Panc1 (cell line): Measurements from ENCODE around the gene CDKN1C. TPM values are rescaled to one million over a fixed set of nuclear protein-coding genes. Genes with fewer than 3 reads are reported as not detected.

ENCODE experiments used
- ATAC-seq: fragments of 200-7000 bp; cut with Tn5 transposase; 2 replicates; pipeline ENCODE4 v1.9.1; 2020; ENCODE audit warnings: mild to moderate bottlenecking, moderate library complexity
- BruUV-seq: library from RNA; stranded (reverse); fragments of 400-500 nt; replicated peaks from 2 replicates; lab custom pipeline; 2021; lab: Mats Ljungman, UMichigan
- CTCF ChIA-PET: fragments of 300-600 bp; sonication (Branson Sonifier 250); formaldehyde crosslinking; loops from one replicate; lab custom pipeline; 2022; ENCODE audit warnings: antibody characterized with exemption; lab: Charles Lee
- POLR2A ChIA-PET: fragments of 300-600 bp; sonication (Branson Sonifier 250); formaldehyde crosslinking; loops from one replicate; lab custom pipeline; 2022; ENCODE audit warnings: antibody characterized with exemption; lab: Charles Lee
- DNase-seq: peaks from one replicate; pipeline ENCODE4 v3.0.0-alpha.2; 2010; ENCODE audit warnings: low read depth, low spot score
- H3K27ac ChIP-seq: 2 replicates; pipeline ENCODE4 v1.5.1; 2011; ENCODE audit warnings: mild to moderate bottlenecking, low read length, inconsistent platforms
- H3K27me3 ChIP-seq: fragments of 200-500 bp; sonication (Bioruptor generic); 2 replicates; pipeline ENCODE4 v1.6.0; 2014; ENCODE audit warnings: low read length, inconsistent platforms; ENCODE audit not compliant: control insufficient read depth, insufficient read depth
- H3K36me3 ChIP-seq: fragments of 200-500 bp; sonication (Bioruptor generic); 2 replicates; pipeline ENCODE4 v1.5.1; 2014; ENCODE audit warnings: inconsistent platforms, mild to moderate bottlenecking, low read length, moderate library complexity; ENCODE audit not compliant: control insufficient read depth, insufficient read depth
- H3K4me1 ChIP-seq: 2 replicates; pipeline ENCODE4 v1.5.1; 2011; ENCODE audit warnings: inconsistent platforms, mild to moderate bottlenecking, low read length, moderate library complexity; ENCODE audit not compliant: control insufficient read depth, insufficient read depth
- H3K4me3 ChIP-seq, 2 experiments: 2 replicates each; pipeline ENCODE4 v1.5.1; 2011 to 2012; ENCODE audit warnings: low read depth in 2 of 2, low read length in 2 of 2, mild to moderate bottlenecking in 2 of 2, inconsistent platforms in 1 of 2, moderate library complexity in 1 of 2
- H3K9me3 ChIP-seq: fragments of 200-500 bp; sonication (Bioruptor generic); 2 replicates; pipeline ENCODE4 v1.5.1; 2014; ENCODE audit warnings: low read depth, mild to moderate bottlenecking, inconsistent platforms, low read length, moderate library complexity; ENCODE audit not compliant: control insufficient read depth, insufficient read depth
- POLR2AphosphoS5 ChIP-seq: IDR thresholded peaks from 2 replicates; pipeline ENCODE4 v1.6.1; 2012; ENCODE audit warnings: mild to moderate bottlenecking, low read depth, low read length, moderate library complexity
- SIN3A ChIP-seq: IDR thresholded peaks from 2 replicates; pipeline ENCODE4 v1.6.1; 2012; ENCODE audit warnings: low read depth, mild to moderate bottlenecking, low read length, moderate library complexity, borderline replicate concordance; ENCODE audit not compliant: insufficient read depth
- TCF7L2 ChIP-seq: IDR thresholded peaks from 2 replicates; pipeline ENCODE4 v1.6.1; 2011; ENCODE audit warnings: mild to moderate bottlenecking, low read depth, low read length, inconsistent platforms
- in situ Hi-C: cut with HindIII; loops from 2 replicates; pipeline ENCODE4 v1.10.0; 2016; ENCODE audit warnings: low sequenced_read_pairs, low pct_unique_long_range_greater_than_20kb
- intact Hi-C: fragments of 100-400 bp; cut with micrococcal nuclease; formaldehyde crosslinking; loops from one replicate; pipeline ENCODE4 v1.10.0; 2022; ENCODE audit not compliant: unreplicated experiment
- total RNA-seq: library from RNA; stranded (reverse); gene quantifications from one replicate; pipeline ENCODE4 v1.2.1, GENCODE V29; 2021; ENCODE audit not compliant: unreplicated experiment
- TF ChIP-seq, protein P1 (sequence below): fragments of 450-650 bp; IDR thresholded peaks from 2 replicates; pipeline ENCODE4 v1.5.1; 2017; ENCODE audit warnings: mild to moderate bottlenecking
- TF ChIP-seq, protein P2 (sequence below), 2 experiments: IDR thresholded peaks; 2 replicates each; pipeline ENCODE4 v1.6.1; 2011 to 2012; ENCODE audit warnings: low read depth in 2 of 2, control low read depth in 1 of 2, low read length in 1 of 2, mild to moderate bottlenecking in 1 of 2, moderate library complexity in 1 of 2; ENCODE audit not compliant: insufficient read depth in 1 of 2

Gene CDKN1C
- total RNA-seq, 1 experiment from 2014 or later = 4.6 TPM

- CTCF ChIA-PET = interaction anchor here (0.6 kb wide), 1 partner anchor 492 kb away, joined by 8 read pairs; no protein-coding TSS in a partner anchor
- H3K9me3 ChIP-seq = no peaks in the 10 kb centered on the region
- H3K4me1 ChIP-seq = no peaks in the 10 kb centered on the region; the same call in 1 of the 2 replicates
- H3K27ac ChIP-seq = no peak overlapping the region
- no peak for ATAC-seq
- no peak overlapping the region for H3K4me3 ChIP-seq
- POLR2A ChIA-PET = no interaction called here
- BruUV-seq = no TSS peak
- no peak for TF ChIP-seq POLR2AphosphoS5
- TF ChIP-seq, protein P1, sequence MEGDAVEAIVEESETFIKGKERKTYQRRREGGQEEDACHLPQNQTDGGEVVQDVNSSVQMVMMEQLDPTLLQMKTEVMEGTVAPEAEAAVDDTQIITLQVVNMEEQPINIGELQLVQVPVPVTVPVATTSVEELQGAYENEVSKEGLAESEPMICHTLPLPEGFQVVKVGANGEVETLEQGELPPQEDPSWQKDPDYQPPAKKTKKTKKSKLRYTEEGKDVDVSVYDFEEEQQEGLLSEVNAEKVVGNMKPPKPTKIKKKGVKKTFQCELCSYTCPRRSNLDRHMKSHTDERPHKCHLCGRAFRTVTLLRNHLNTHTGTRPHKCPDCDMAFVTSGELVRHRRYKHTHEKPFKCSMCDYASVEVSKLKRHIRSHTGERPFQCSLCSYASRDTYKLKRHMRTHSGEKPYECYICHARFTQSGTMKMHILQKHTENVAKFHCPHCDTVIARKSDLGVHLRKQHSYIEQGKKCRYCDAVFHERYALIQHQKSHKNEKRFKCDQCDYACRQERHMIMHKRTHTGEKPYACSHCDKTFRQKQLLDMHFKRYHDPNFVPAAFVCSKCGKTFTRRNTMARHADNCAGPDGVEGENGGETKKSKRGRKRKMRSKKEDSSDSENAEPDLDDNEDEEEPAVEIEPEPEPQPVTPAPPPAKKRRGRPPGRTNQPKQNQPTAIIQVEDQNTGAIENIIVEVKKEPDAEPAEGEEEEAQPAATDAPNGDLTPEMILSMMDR = no peak
- no peak for TF ChIP-seq TCF7L2
- TF ChIP-seq, protein P2, sequence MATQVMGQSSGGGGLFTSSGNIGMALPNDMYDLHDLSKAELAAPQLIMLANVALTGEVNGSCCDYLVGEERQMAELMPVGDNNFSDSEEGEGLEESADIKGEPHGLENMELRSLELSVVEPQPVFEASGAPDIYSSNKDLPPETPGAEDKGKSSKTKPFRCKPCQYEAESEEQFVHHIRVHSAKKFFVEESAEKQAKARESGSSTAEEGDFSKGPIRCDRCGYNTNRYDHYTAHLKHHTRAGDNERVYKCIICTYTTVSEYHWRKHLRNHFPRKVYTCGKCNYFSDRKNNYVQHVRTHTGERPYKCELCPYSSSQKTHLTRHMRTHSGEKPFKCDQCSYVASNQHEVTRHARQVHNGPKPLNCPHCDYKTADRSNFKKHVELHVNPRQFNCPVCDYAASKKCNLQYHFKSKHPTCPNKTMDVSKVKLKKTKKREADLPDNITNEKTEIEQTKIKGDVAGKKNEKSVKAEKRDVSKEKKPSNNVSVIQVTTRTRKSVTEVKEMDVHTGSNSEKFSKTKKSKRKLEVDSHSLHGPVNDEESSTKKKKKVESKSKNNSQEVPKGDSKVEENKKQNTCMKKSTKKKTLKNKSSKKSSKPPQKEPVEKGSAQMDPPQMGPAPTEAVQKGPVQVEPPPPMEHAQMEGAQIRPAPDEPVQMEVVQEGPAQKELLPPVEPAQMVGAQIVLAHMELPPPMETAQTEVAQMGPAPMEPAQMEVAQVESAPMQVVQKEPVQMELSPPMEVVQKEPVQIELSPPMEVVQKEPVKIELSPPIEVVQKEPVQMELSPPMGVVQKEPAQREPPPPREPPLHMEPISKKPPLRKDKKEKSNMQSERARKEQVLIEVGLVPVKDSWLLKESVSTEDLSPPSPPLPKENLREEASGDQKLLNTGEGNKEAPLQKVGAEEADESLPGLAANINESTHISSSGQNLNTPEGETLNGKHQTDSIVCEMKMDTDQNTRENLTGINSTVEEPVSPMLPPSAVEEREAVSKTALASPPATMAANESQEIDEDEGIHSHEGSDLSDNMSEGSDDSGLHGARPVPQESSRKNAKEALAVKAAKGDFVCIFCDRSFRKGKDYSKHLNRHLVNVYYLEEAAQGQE (IDR thresholded peaks at IDR 0.05; ENCODE audit: insufficient read depth in 1 of 2, low read depth in 2 of 2, low read length in 1 of 2) = no peak
- TF ChIP-seq SIN3A = no peak
- no peaks in the 10 kb centered on the region for H3K36me3 ChIP-seq
- no peaks in the 10 kb centered on the region for H3K27me3 ChIP-seq
- no peak for DNase-seq
- intact Hi-C loops = no loop called here
- in situ Hi-C loops = no loop called here
Observed at GRCh38 chr11:2857918-2858317, 27.7 kb downstream of the CDKN1C start.

DNA sequence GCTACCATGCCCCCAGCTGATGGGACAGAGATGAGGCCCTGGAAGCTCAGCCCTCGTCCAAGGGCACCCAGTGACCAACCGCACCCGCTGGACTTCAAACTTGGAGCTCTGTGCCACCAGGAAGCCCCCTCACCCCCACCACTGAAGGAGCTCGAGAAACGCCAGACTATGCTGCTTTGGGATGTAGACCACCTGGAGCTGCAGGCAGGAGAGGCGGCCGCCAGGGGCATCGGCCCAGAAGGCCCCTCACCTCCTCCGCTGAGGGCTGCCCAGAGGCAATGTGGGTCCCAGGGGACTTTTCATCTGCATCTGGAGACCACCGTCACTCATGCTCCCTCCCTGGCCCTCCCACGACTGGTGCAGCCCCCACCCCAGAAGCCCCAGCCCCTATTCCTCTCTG is 28.3 kb downstream of the CDKN1C start:
- in situ Hi-C loops (no loop called here), intact Hi-C loops (no loop called here)
- H3K36me3 ChIP-seq = no peaks in the 10 kb centered on the region
- POLR2A ChIA-PET = interaction anchor here (0.6 kb wide), 1 partner anchor 26 kb away, joined by 3 read pairs; no protein-coding TSS in a partner anchor
- no peaks in the 10 kb centered on the region for H3K27me3 ChIP-seq
- CTCF ChIA-PET = interaction anchor here (0.6 kb wide), 1 partner anchor 491 kb away, joined by 8 read pairs; no protein-coding TSS in a partner anchor
- no peaks in the 10 kb centered on the region for H3K9me3 ChIP-seq
- H3K27ac ChIP-seq = no peak overlapping the region
- no peak for DNase-seq
- H3K4me1 ChIP-seq = no peaks in the 10 kb centered on the region; the same call in 1 of the 2 replicates
- no peak overlapping the region for H3K4me3 ChIP-seq
- no TSS peak for BruUV-seq
- TF ChIP-seq TCF7L2 = no peak
- TF ChIP-seq, protein P2 (IDR thresholded peaks at IDR 0.05; ENCODE audit: insufficient read depth in 1 of 2, low read depth in 2 of 2, low read length in 1 of 2) = no peak
- no peak for TF ChIP-seq SIN3A
- no peak for TF ChIP-seq POLR2AphosphoS5
- TF ChIP-seq, protein P1 = no peak
- ATAC-seq = no peak
